Osteoblast (primary cell): Measurements from ENCODE around the gene TBX6. TPM values are rescaled to one million over a fixed set of nuclear protein-coding genes. Genes with fewer than 3 reads are reported as not detected.

Experiments
- DNase-seq: peaks from one replicate; pipeline ENCODE4 v3.0.0; 2011; ENCODE audit warnings: low spot score, mixed read lengths; ENCODE audit not compliant: insufficient read length; ENCODE audit errors: missing footprints
- H2AFZ ChIP-seq: 2 replicates; pipeline ENCODE4 v1.6.0; 2011; ENCODE audit warnings: mild to moderate bottlenecking, low read length
- H3K27ac ChIP-seq: 2 replicates; pipeline ENCODE4 v1.5.1; 2011; ENCODE audit warnings: mild to moderate bottlenecking, low read depth, low read length, moderate library complexity
- H3K27me3 ChIP-seq: 2 replicates; pipeline ENCODE4 v1.6.0; 2012; ENCODE audit warnings: mild to moderate bottlenecking, control low read depth, inconsistent platforms, low read length, moderate library complexity; ENCODE audit not compliant: insufficient read depth
- H3K36me3 ChIP-seq: 2 replicates; pipeline ENCODE4 v1.5.1; 2011; ENCODE audit warnings: mild to moderate bottlenecking, low read length, control low read depth, moderate library complexity; ENCODE audit not compliant: insufficient read depth
- H3K4me1 ChIP-seq: 2 replicates; pipeline ENCODE4 v1.5.1; 2011; ENCODE audit warnings: mild to moderate bottlenecking, low read length, control low read depth, moderate library complexity; ENCODE audit not compliant: insufficient read depth
- H3K4me2 ChIP-seq: 2 replicates; pipeline ENCODE4 v1.6.0; 2011; ENCODE audit warnings: mild to moderate bottlenecking, low read length; ENCODE audit not compliant: insufficient read depth
- H3K4me3 ChIP-seq: fragments of 200-600 bp; sonication (generic); 3 replicates; pipeline ENCODE4 v1.5.1; 2012; ENCODE audit warnings: mild to moderate bottlenecking, low read length, inconsistent platforms; ENCODE audit not compliant: insufficient read depth
- H3K79me2 ChIP-seq: 2 replicates; pipeline ENCODE4 v1.6.0; 2012; ENCODE audit warnings: mild to moderate bottlenecking, low read length, control low read depth, inconsistent platforms; ENCODE audit not compliant: insufficient read depth
- H3K9me3 ChIP-seq: 2 replicates; pipeline ENCODE4 v1.5.1; 2011; ENCODE audit warnings: low read depth, low read length, control low read depth
- H4K20me1 ChIP-seq: 2 replicates; pipeline ENCODE4 v1.6.0; 2012; ENCODE audit warnings: mild to moderate bottlenecking, low read length, control low read depth; ENCODE audit not compliant: insufficient read depth
- total RNA-seq: library from RNA; depleted of rRNA; stranded (reverse); fragments of >200 nt; gene quantifications from 2 replicates; pipeline ENCODE4 v1.2.3, GENCODE V29; 2012
- TF ChIP-seq, protein P1 (sequence below): IDR thresholded peaks from 2 replicates; pipeline ENCODE4 v1.5.1; 2011; ENCODE audit warnings: mild to moderate bottlenecking, low read depth, low read length, moderate library complexity; ENCODE audit errors: extremely low read depth

Gene TBX6
- total RNA-seq, 1 donor: 0.36 TPM

DNA sequence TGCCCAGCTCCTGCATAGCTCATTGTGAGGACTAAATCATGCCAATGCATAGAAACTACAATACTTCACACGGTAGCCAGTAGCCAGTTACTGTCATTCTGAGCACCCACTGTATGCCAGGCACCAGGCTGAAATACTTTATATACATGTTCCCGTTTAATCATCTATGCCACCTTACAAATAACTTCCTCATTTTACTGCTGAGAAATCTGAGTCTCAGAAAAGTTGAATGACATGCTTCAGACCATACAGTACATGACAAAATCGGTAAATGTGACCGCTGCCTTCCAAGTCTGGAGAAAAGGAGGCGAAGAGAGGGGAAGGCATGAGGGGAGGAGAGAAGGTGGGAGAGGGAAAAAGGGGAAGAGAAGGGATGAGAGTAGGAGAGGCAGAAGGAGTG is 51.5 kb downstream of the TBX6 start:
- Histone ChIP-seq H3K79me2 (no peaks in the 10 kb centered on the region), H4K20me1 (no peaks in the 10 kb centered on the region), H2AFZ (no peak overlapping the region), H3K36me3 (no peaks in the 10 kb centered on the region), H3K27me3 (peaks cover 5% of the 10 kb centered on the region), H3K4me2 (no peak overlapping the region), H3K4me1 (no peaks in the 10 kb centered on the region), H3K4me3 (no peak overlapping the region), H3K27ac (no peak overlapping the region), H3K9me3 (no peaks in the 10 kb centered on the region)
- no peak for DNase-seq
- TF ChIP-seq, protein P1, sequence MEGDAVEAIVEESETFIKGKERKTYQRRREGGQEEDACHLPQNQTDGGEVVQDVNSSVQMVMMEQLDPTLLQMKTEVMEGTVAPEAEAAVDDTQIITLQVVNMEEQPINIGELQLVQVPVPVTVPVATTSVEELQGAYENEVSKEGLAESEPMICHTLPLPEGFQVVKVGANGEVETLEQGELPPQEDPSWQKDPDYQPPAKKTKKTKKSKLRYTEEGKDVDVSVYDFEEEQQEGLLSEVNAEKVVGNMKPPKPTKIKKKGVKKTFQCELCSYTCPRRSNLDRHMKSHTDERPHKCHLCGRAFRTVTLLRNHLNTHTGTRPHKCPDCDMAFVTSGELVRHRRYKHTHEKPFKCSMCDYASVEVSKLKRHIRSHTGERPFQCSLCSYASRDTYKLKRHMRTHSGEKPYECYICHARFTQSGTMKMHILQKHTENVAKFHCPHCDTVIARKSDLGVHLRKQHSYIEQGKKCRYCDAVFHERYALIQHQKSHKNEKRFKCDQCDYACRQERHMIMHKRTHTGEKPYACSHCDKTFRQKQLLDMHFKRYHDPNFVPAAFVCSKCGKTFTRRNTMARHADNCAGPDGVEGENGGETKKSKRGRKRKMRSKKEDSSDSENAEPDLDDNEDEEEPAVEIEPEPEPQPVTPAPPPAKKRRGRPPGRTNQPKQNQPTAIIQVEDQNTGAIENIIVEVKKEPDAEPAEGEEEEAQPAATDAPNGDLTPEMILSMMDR: no peak

Other genes with a start within 250 kb of the TBX6 start
- 105 and 107 TPM in 2 replicates for gene CDIPT, start 228.7 kb downstream of the TBX6 start, total RNA-seq
- 1.5 and 2.9 TPM in 2 replicates for gene SEZ6L2, start 192.4 kb downstream of the TBX6 start, total RNA-seq
- 0.88 and 1.8 TPM in 2 replicates for gene ASPHD1, start 191.4 kb downstream of the TBX6 start, total RNA-seq
- gene KCTD13, start 165.7 kb downstream of the TBX6 start, total RNA-seq: 8.5 and 11.9 TPM in 2 replicates
- 74.3 and 84.0 TPM in 2 replicates for gene TMEM219, start 129.8 kb downstream of the TBX6 start, total RNA-seq
- 37.1 and 39.1 TPM in 2 replicates for gene TAOK2, start 118.1 kb downstream of the TBX6 start, total RNA-seq
- 3.5 and 5.8 TPM in 2 replicates for gene HIRIP3, start 96.3 kb downstream of the TBX6 start, total RNA-seq
- 14.5 and 16.8 TPM in 2 replicates for gene INO80E, start 95.7 kb downstream of the TBX6 start, total RNA-seq
- not detected in 2 replicates for gene DOC2A, start 80.9 kb downstream of the TBX6 start, total RNA-seq
- not detected in 2 replicates for gene C16orf92, start 68.7 kb downstream of the TBX6 start, total RNA-seq
- 0.36 TPM in 1 of 2 replicates, not detected in the other for gene TLCD3B, start 60.7 kb downstream of the TBX6 start, total RNA-seq
- 579 and 705 TPM in 2 replicates for gene ALDOA, start 26.2 kb downstream of the TBX6 start, total RNA-seq
- 175 and 178 TPM in 2 replicates for gene PPP4C, start 15.9 kb downstream of the TBX6 start, total RNA-seq
- gene YPEL3, start 4.3 kb upstream of the TBX6 start, total RNA-seq: 28.2 and 31.2 TPM in 2 replicates
- gene GDPD3, start 21.6 kb upstream of the TBX6 start, total RNA-seq: 0.36 and 0.88 TPM in 2 replicates
- gene MAPK3, start 31.3 kb upstream of the TBX6 start, total RNA-seq: 40.2 and 40.7 TPM in 2 replicates
- gene CORO1A, start 91.7 kb upstream of the TBX6 start, total RNA-seq: 0.36 and 0.59 TPM in 2 replicates
- gene BOLA2B, start 101.7 kb upstream of the TBX6 start, total RNA-seq: 26.8 and 64.8 TPM in 2 replicates
- 19.9 and 23.3 TPM in 2 replicates for gene SLX1A, start 102.0 kb upstream of the TBX6 start, total RNA-seq
- gene SULT1A3, start 107.3 kb upstream of the TBX6 start, total RNA-seq: 4.1 and 6.2 TPM in 2 replicates
- 5.9 and 7.2 TPM in 2 replicates for gene NPIPB13, start 156.6 kb upstream of the TBX6 start, total RNA-seq